HG03469 (cell line): ENCODE measurements around the gene POU4F3.
"Not testable (repeated sequence)": the region's sequence is repeated elsewhere in the genome, so short reads cannot be mapped to it uniquely, and the experiment has no call there.

Experiments
- ATAC-seq: cut with Tn5 transposase; IDR thresholded peaks from one replicate; pipeline ENCODE4 v1.9.1; 2021; ENCODE audit warnings: mild to moderate bottlenecking, moderate library complexity, moderate number of reproducible peaks; ENCODE audit not compliant: unreplicated experiment

POU4F3 gene

DNA sequence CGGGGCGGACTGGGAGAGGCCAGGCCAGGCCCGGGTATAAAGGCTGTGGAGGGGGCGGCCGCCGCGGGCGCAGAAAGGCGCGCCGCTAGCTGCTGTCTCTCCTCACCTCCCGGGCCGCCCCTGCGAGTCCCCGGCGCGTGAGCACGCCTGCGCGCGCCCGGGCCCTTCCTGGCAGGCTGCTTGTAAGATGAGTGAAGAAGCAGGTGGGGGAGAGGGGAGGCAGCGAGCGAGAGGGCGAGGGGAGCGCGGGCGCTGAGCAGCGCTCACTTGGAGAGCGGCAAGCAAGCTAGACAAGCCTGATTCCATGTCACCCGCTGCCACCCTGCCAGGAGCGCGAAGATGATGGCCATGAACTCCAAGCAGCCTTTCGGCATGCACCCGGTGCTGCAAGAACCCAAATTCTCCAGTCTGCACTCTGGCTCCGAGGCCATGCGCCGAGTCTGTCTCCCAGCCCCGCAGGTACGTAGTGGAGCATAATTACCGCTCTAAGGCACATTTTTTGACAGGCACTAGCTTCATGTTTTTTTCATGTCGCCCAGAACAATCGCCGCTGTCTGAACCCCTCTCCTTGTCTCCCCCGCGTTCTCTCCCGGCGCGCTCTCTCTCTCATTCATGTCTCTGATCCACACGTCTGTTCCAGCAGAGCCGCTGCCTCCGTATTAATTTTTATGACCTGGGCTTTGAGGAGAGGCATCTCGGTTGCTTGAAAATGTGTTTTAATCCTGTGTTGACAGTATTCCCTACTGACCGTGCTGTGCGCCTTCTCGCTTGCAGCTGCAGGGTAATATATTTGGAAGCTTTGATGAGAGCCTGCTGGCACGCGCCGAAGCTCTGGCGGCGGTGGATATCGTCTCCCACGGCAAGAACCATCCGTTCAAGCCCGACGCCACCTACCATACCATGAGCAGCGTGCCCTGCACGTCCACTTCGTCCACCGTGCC is at the start of gene POU4F3:
POU4F3 (plus strand) TSS at position 66 of the 941 bp plus-strand sequence; CDS start at position 340, 274 bp downstream.
- ATAC-seq, result no peak

GRCh38 chr5:146290318-146290717 is 48.3 kb upstream of the POU4F3 start:
- ATAC-seq, result no peak

DNA sequence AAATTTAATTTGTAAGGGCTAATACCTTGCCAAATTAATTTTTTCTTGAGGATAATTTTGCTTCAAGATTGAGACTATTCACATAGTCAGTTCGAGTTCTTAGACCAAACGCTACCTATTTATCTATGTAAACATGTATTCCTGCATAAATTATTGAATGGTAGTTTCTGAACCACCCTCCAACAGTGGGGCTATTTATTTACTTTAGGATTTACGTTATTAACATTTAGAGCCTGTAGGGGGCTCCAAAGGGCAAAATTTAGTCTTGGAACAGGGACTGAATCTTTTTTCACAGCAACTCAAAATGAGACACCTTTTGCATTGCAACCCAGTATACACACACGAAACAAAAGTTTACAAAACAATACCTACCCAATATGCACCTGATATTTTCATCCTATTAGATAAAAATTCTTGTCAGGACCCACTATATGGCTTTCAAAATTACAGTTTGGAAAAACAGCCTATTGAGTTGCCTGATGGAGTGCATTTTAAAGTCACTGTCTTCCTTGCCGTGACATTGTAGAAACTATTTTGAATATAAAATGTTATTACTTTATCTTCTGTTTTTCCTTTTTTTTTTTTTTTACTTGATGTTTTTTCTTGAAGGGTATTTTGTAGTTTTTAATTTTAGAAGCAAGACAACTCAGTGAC is 47.1 kb upstream of the POU4F3 start:
- ATAC-seq, result peak; percentile 77

DNA sequence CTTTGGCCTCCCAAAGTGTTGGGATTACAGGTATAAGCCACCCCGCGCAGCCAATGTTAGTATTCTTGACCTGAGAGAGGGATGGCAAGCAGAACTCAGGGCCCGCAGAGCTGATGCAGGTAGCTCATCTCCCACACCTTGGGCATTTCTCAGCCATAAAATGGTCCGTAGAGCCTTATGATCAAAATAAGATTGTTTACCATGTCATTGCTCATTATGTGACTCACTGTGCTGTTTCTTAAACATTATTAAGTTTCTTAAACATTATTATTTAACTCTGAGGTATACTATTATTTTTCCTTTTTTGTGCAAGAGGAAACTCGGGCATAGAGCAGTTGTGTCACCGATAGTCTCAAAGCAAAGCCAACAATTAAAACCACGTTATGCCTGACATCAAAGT is 42.4 kb upstream of the POU4F3 start:
- no peak for ATAC-seq

GRCh38 chr5:146298920-146299319 is 39.7 kb upstream of the POU4F3 start:
- ATAC-seq, result not testable (repeated sequence)

- ATAC-seq, result no peak
Measured at GRCh38 chr5:146301626-146302025, 37.0 kb upstream of the POU4F3 start.

GRCh38 chr5:146302406-146302805 is 36.2 kb upstream of the POU4F3 start:
- ATAC-seq, result no peak

- ATAC-seq, result no peak
Measured at GRCh38 chr5:146306838-146307237, 31.8 kb upstream of the POU4F3 start.

GRCh38 chr5:146307796-146308195 is 30.8 kb upstream of the POU4F3 start:
- no peak for ATAC-seq

- ATAC-seq, result no peak
Measured at GRCh38 chr5:146310540-146310939, 28.1 kb upstream of the POU4F3 start.

GRCh38 chr5:146311278-146311677 is 27.4 kb upstream of the POU4F3 start:
- ATAC-seq, result no peak

GRCh38 chr5:146313027-146313426 is 25.6 kb upstream of the POU4F3 start:
- no peak for ATAC-seq

- no peak for ATAC-seq
Measured at GRCh38 chr5:146321571-146321970, 17.1 kb upstream of the POU4F3 start.

GRCh38 chr5:146327257-146327870 is 11.3 kb upstream of the POU4F3 start:
- ATAC-seq, result no peak

DNA sequence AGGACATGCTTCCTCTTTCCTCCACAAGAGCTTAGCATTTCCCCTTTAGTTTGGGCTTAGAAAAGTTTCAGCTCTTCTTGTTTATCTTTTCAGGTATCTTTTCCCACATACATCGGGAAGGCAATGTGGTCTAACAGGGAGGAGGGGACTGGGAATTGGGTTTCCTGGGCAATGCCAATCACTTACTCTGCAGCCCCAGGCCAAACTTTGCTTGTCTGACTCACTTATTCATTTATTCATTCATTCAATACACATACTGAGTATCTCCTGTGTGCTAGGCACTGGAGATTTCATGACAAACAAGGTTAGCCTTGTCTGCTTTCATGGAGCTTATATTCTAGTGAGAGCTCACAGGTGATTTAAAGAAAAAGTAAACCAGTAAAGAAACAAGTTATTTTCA is 10.7 kb upstream of the POU4F3 start:
- ATAC-seq, result no peak

DNA sequence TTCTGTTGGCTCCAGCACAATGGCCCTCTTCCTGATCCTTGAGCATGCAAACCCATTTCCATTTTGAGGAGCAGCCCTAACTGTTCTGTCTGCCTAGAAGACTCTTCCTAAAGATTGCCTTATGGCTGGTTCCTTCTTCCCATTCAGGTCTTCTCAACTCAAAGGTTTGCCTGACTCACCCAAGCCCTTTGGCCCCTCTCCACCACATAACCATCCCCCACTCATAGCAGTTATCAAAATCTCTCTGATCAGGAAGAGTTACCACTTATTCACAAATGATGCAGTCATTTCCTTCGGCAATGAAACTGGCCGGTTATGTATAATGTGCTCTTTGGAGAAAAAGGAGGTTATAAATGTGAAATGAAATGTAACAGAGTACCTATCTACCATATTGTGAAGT is 8.9 kb upstream of the POU4F3 start:
- ATAC-seq, result no peak

GRCh38 chr5:146331423-146331822 is 7.2 kb upstream of the POU4F3 start:
- no peak for ATAC-seq

GRCh38 chr5:146334074-146334533 is 4.5 kb upstream of the POU4F3 start:
- ATAC-seq, result no peak

- ATAC-seq, result no peak
Measured at GRCh38 chr5:146336197-146336596, 2.4 kb upstream of the POU4F3 start.

DNA sequence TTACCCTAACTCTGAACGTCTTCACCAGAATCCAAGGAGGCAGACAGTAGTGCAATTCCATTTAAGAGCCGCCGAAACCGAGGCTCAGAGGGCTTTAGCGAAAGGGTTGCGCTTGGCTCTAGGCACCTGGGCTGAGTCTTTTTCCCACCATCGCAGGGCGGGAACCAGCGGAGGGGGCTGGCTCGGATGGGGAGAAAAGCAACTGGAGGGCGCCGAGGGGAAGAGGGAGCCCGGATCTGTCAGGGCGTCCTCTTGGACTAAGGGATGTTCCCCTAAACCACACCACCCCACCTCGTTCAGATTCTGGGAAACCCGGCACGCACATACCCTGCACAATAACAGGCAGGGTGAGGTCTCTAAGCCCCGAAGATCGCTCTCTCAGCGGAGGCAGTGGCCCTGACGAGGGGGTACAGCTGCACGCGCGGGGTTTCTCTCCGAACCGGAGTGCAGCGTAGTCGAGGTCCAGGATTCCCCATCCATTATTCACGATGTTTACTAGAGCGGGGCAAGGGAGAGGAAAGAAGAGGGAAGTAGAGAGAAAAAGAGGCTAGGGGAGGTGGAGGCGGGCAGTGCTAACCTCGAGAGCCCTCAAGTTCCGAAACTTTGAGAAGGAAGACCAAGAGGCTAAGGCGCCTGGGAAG is 1.3 kb upstream of the POU4F3 start:
- no peak for ATAC-seq

DNA sequence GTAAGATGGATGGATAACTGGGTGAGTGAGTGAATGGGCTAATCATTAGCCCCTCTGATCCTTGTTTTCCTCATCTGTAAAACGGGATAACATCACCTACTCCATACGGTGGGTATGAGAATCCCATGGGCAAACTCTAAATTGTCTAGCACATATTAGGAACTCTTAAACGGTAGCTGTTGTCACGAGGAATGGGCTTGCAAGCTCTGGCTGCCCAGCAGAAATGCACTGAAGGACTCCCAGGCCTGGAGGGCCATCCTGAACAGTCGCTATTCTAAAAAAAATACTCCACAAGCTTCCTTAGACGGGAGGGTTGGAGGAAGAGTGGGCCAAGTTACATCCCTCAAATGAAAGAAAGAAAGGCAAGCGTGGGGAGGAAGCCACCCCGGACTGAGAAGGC is 711 bp upstream of the POU4F3 start:
- no peak for ATAC-seq
